Esophagus (tissue), 2 donors: Measurements from ENCODE around the gene PGBD1. TPM values are rescaled to one million over a fixed set of nuclear protein-coding genes. Genes with fewer than 3 reads are reported as not detected.
A peak's percentile ranks its signal among the peaks of the same experiment; 100 is the strongest.

ENCODE experiments used
- H3K27ac ChIP-seq, 2 donors: one replicate each; pipeline ENCODE4 v1.5.1; 2013; ENCODE audit warnings: low read depth in 2 of 2, mild to moderate bottlenecking in 2 of 2, inconsistent platforms in 1 of 2, low read length in 1 of 2, moderate library complexity in 1 of 2
- H3K27me3 ChIP-seq, 2 donors: one replicate each; pipeline ENCODE4 v1.6.1; 2013; ENCODE audit warnings: low read length in 2 of 2, control low read depth in 1 of 2, mild to moderate bottlenecking in 1 of 2; ENCODE audit not compliant: insufficient read depth in 2 of 2, control insufficient read depth in 1 of 2
- H3K36me3 ChIP-seq, 2 donors: one replicate each; pipeline ENCODE4 v1.6.1; 2013; ENCODE audit warnings: low read length in 1 of 2; ENCODE audit not compliant: control insufficient read depth in 2 of 2, insufficient read depth in 2 of 2
- H3K4me1 ChIP-seq, 2 donors: one replicate each; pipeline ENCODE4 v1.6.1; 2013; ENCODE audit warnings: low read length in 1 of 2; ENCODE audit not compliant: control insufficient read depth in 2 of 2, insufficient read depth in 2 of 2
- H3K4me3 ChIP-seq, 2 donors: one replicate each; pipeline ENCODE4 v1.5.1; 2013; ENCODE audit warnings: low read length in 2 of 2, mild to moderate bottlenecking in 2 of 2, low read depth in 1 of 2, moderate library complexity in 1 of 2
- H3K9me3 ChIP-seq, 2 donors: one replicate each; pipeline ENCODE4 v1.6.1; 2013; ENCODE audit warnings: mild to moderate bottlenecking in 2 of 2, low read depth in 1 of 2, low read length in 1 of 2, moderate library complexity in 1 of 2; ENCODE audit not compliant: control insufficient read depth in 2 of 2, insufficient read depth in 1 of 2
- WGBS, 2 donors: extraction: QIAGEN DNeasy Blood & Tissue Kit; methylation state at CpG; one replicate each; pipeline ENCODE4 v1.1.7; 2013; 5-methylcytosine and 5-hydroxymethylcytosine counted together
- polyA plus RNA-seq, 2 donors: library from polyadenylated mRNA; stranded (reverse); fragments of 200-250 nt; gene quantifications; one replicate each; pipeline ENCODE4 v1.2.3, GENCODE V29; 2013
- donor health status: healthy with polysubstance abuse.
- donor health status: Bipolar disorder and iron deficiency.

PGBD1 gene
- polyA plus RNA-seq, 2 donors: 1.3 to 1.7 TPM

- Histone ChIP-seq H3K4me1 (no peaks in the 10 kb centered on the region), H3K9me3 (no peaks in the 10 kb centered on the region), H3K27ac (peak within 1 kb of the TSS; percentile 80 to 91), H3K36me3 (peaks cover 0 to 3% of the 10 kb centered on the region in 2 donors), H3K27me3 (no peaks in the 10 kb centered on the region), H3K4me3 (peak within 1 kb of the TSS; percentile 76 to 88)
- WGBS, 2 donors: 0 to 1% methylated on average over 32 of the region's 32 CpGs
Measured at GRCh38 chr6:28266962-28267694, 14.2 kb upstream of the PGBD1 start, which contains the start of gene ZSCAN26. Gene ZSCAN26, plus strand, starts transcription at chr6:28267143. Its CDS starts 4,777 bp downstream, at chr6:28271920.

GRCh38 chr6:28267695-28268059, 13.7 kb upstream of the PGBD1 start:
- 1 to 2% methylated on average over 1 of the region's 1 CpG for WGBS, 2 donors
- Histone ChIP-seq H3K36me3 (peaks cover 0 to 4% of the 10 kb centered on the region in 2 donors), H3K27me3 (no peaks in the 10 kb centered on the region), H3K27ac (no peak overlapping the region), H3K4me1 (no peaks in the 10 kb centered on the region), H3K9me3 (no peaks in the 10 kb centered on the region), H3K4me3 (peak overlapping the region; percentile 76 to 88)

- Histone ChIP-seq H3K27me3 (no peaks in the 10 kb centered on the region), H3K4me1 (no peaks in the 10 kb centered on the region), H3K9me3 (no peaks in the 10 kb centered on the region), H3K27ac (no peak overlapping the region), H3K36me3 (peaks cover 0 to 5% of the 10 kb centered on the region in 2 donors), H3K4me3 (no peak overlapping the region)
Measured at GRCh38 chr6:28269492-28269891, 11.9 kb upstream of the PGBD1 start.

- Histone ChIP-seq H3K4me3 (no peak overlapping the region), H3K36me3 (peaks cover 2 to 14% of the 10 kb centered on the region in 2 donors), H3K27ac (no peak overlapping the region), H3K9me3 (no peaks in the 10 kb centered on the region), H3K4me1 (no peaks in the 10 kb centered on the region), H3K27me3 (no peaks in the 10 kb centered on the region)
Measured at GRCh38 chr6:28274888-28275287, 6.5 kb upstream of the PGBD1 start.

- Histone ChIP-seq H3K27me3 (no peaks in the 10 kb centered on the region), H3K36me3 (peaks cover 2 to 9% of the 10 kb centered on the region in 2 donors), H3K27ac (no peak overlapping the region), H3K4me3 (no peak overlapping the region), H3K9me3 (no peaks in the 10 kb centered on the region), H3K4me1 (no peaks in the 10 kb centered on the region)
- 69 to 72% methylated on average over 3 of the region's 3 CpGs for WGBS, 2 donors
Measured at GRCh38 chr6:28277746-28278145, 3.6 kb upstream of the PGBD1 start.

- Histone ChIP-seq H3K4me3 (peak overlapping the region in 1 of 2 donors; percentile 63), H3K4me1 (no peaks in the 10 kb centered on the region), H3K9me3 (peaks cover 0 to 3% of the 10 kb centered on the region in 2 donors), H3K36me3 (peaks cover 0 to 9% of the 10 kb centered on the region in 2 donors), H3K27me3 (no peaks in the 10 kb centered on the region), H3K27ac (no peak overlapping the region)
- WGBS, 2 donors: 41 to 48% methylated on average over 3 of the region's 3 CpGs
Measured at GRCh38 chr6:28280595-28281287, 631 bp upstream of the PGBD1 start.

- no peak overlapping the region for H3K4me3 ChIP-seq
- no peaks in the 10 kb centered on the region for H3K27me3 ChIP-seq
- H3K9me3 ChIP-seq: peaks cover 0 to 3% of the 10 kb centered on the region in 2 donors
- WGBS, 2 donors: 82 to 85% methylated on average over 2 of the region's 2 CpGs
- H3K4me1 ChIP-seq: no peaks in the 10 kb centered on the region
- peak overlapping the region in 1 of 2 donors; percentile 22 for H3K27ac ChIP-seq
- peaks cover 0 to 3% of the 10 kb centered on the region in 2 donors for H3K36me3 ChIP-seq
Measured at GRCh38 chr6:28282926-28283325, 1.6 kb downstream of the PGBD1 start.

GRCh38 chr6:28291573-28291972, 10.2 kb downstream of the PGBD1 start:
- H3K4me1 ChIP-seq: no peaks in the 10 kb centered on the region
- no peaks in the 10 kb centered on the region for H3K9me3 ChIP-seq
- no peak overlapping the region for H3K4me3 ChIP-seq
- no peaks in the 10 kb centered on the region for H3K27me3 ChIP-seq
- no peak overlapping the region for H3K27ac ChIP-seq
- H3K36me3 ChIP-seq: peaks cover 0 to 6% of the 10 kb centered on the region in 2 donors

GRCh38 chr6:28295326-28295725, 14.0 kb downstream of the PGBD1 start:
- Histone ChIP-seq H3K36me3 (peaks cover 0 to 3% of the 10 kb centered on the region in 2 donors), H3K27ac (no peak overlapping the region), H3K4me3 (no peak overlapping the region), H3K4me1 (no peaks in the 10 kb centered on the region), H3K9me3 (no peaks in the 10 kb centered on the region), H3K27me3 (no peaks in the 10 kb centered on the region)
- WGBS, 2 donors: 89 to 90% methylated on average over 5 of the region's 5 CpGs
